Testis (tissue), 2 donors: Measurements from ENCODE around the gene RIC8B.

Source experiments
- CTCF ChIP-seq, 3 experiments: fragments of 450-650 bp in 2 of 3; fragments of 200-600 bp in 1 of 3; sonication (generic) in 1 of 3; IDR thresholded peaks; one replicate each; pipeline ENCODE4 v1.5.1; 2016 to 2019; ENCODE audit warnings: antibody characterized with exemption in 3 of 3, mild to moderate bottlenecking in 2 of 3, moderate library complexity in 1 of 3
- POLR2A ChIP-seq: fragments of 450-650 bp; IDR thresholded peaks from one replicate; pipeline ENCODE4 v1.6.1; 2017; ENCODE audit warnings: antibody characterized with exemption, mild to moderate bottlenecking, moderate library complexity

DNA sequence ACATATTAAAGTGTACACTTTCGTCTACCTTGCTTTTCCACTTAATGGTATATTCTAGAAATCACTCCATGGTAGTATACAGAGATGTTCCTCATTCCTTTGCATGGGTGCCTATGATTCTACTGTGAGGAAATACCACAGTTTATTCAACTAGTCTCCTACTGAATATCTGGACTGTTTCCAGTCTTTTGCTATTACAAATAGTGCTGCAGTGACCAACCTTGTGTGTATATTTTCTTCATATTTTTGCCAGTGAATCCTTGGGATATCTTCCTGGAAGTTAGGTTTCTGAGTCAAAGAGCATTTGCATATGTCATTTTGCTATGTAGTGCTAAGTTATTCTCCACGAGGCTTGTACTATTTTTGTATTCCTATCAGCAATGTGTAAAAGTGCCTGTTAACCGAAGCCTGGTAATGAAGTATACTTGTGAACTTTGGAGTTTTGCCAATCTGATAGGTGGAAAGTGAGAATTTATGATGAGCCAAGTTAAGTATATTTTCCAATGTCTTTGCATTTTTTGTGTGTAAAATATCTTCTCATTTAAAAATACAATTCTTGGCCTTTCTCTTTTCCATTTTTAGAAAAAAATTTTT, 149.9 kb downstream of the RIC8B start:
- TF ChIP-seq CTCF (IDR thresholded peaks at IDR 0.05) (no peak), POLR2A (no peak)
